K562 (cell line): ENCODE results near the gene TLR6. TPM values are rescaled to one million over a fixed set of nuclear protein-coding genes. Genes with fewer than 3 reads are reported as not detected.

Source experiments
- ATAC-seq: fragments of 200-7000 bp; cut with Tn5 transposase; 3 replicates; pipeline ENCODE4 v1.9.1; 2020; ENCODE audit warnings: moderate library complexity
- BruUV-seq: library from RNA; stranded (reverse); fragments of 400-500 nt; replicated peaks from 2 replicates; lab custom pipeline; 2021; lab: Mats Ljungman, UMichigan
- CTCF ChIA-PET: fragments of 300-600 bp; formaldehyde crosslinking; extraction: SDS; loops from one replicate; lab custom pipeline; 2021; ENCODE audit warnings: low intra/inter-chr PET ratio; lab: Yijun Ruan, JAX
- POLR2A ChIA-PET: fragments of 300-600, 350-650 bp; sonication (Branson Sonifier 250); formaldehyde crosslinking; extraction: SDS; loops from one replicate; lab custom pipeline; 2021; ENCODE audit warnings: antibody characterized with exemption, inconsistent platforms; lab: Yijun Ruan, JAX
- DNase-seq, 4 experiments: peaks; one replicate each; pipeline versions ENCODE4 v3.0.0 to v3.0.0-alpha.2; 2011 to 2018; ENCODE audit warnings: low spot score in 3 of 4, mixed read lengths in 3 of 4; ENCODE audit errors: extremely low read depth in 1 of 4
- FAIRE-seq: peaks from 2 replicates; lab custom pipeline; 2011; peaks lifted over from hg19 to GRCh38; lab: Jason Lieb, UNC
- H2AFZ ChIP-seq: 2 replicates; pipeline ENCODE4 v1.6.0; 2011; ENCODE audit warnings: low read depth, low read length, control low read depth, inconsistent platforms
- H3K27ac ChIP-seq: fragments of 200-600 bp; 3 replicates; pipeline ENCODE4 v1.8.0; 2011; ENCODE audit warnings: low read depth, mild to moderate bottlenecking, control low read depth, inconsistent platforms, low read length, moderate library complexity, mixed read lengths; ENCODE audit errors: extremely low read depth
- H3K27me3 ChIP-seq, 2 experiments: fragments of 300-600 bp in 1 of 2; 2 replicates in 1 of 2; 3 replicates in 1 of 2; pipeline versions ENCODE4 v1.6.0 to v1.8.0; 2011; ENCODE audit warnings: inconsistent platforms in 2 of 2, low read length in 2 of 2, mild to moderate bottlenecking in 1 of 2, mixed read lengths in 1 of 2, moderate library complexity in 1 of 2; ENCODE audit not compliant: control insufficient read depth in 2 of 2, insufficient read depth in 2 of 2
- H3K36me3 ChIP-seq: fragments of 300-600 bp; 3 replicates; pipeline ENCODE4 v1.8.0; 2011; ENCODE audit warnings: mild to moderate bottlenecking, low read length, inconsistent platforms; ENCODE audit not compliant: control insufficient read depth, insufficient read depth
- H3K4me1 ChIP-seq, 2 experiments: fragments of 200-600 bp in 1 of 2; replicated peaks in 1 of 2; 2 replicates in 1 of 2; 3 replicates in 1 of 2; pipeline versions ENCODE4 v1.5.1 to v1.8.0; 2011; ENCODE audit warnings: inconsistent platforms in 2 of 2, low read length in 2 of 2, mild to moderate bottlenecking in 1 of 2, mixed read lengths in 1 of 2, moderate library complexity in 1 of 2; ENCODE audit not compliant: control insufficient read depth in 2 of 2, insufficient read depth in 2 of 2
- H3K4me2 ChIP-seq: 2 replicates; pipeline ENCODE4 v1.6.1; 2011; ENCODE audit warnings: low read length, control low read depth, inconsistent platforms, mixed read lengths; ENCODE audit not compliant: insufficient read depth
- H3K4me3 ChIP-seq: fragments of 200-600 bp; sonication (generic), shearing (Covaris generic); 2 replicates; pipeline ENCODE4 v1.5.1; 2016; ENCODE audit warnings: control low read depth, inconsistent platforms
- H3K79me2 ChIP-seq: fragments of 200-600 bp; 3 replicates; pipeline ENCODE4 v1.8.0; 2011; ENCODE audit warnings: low read length, inconsistent platforms; ENCODE audit not compliant: control insufficient read depth, insufficient read depth
- H3K9ac ChIP-seq, 2 experiments: 2 replicates each; pipeline versions ENCODE4 v1.6.0 to v1.6.1; 2011; ENCODE audit warnings: low read depth in 2 of 2, low read length in 2 of 2, control low read depth in 1 of 2, inconsistent platforms in 1 of 2, mild to moderate bottlenecking in 1 of 2, mixed read lengths in 1 of 2; ENCODE audit not compliant: insufficient read depth in 1 of 2
- H3K9me1 ChIP-seq: one replicate; pipeline ENCODE4 v1.6.0; 2011; ENCODE audit warnings: inconsistent platforms, mild to moderate bottlenecking, low read length, moderate library complexity; ENCODE audit not compliant: control insufficient read depth, insufficient read depth
- H3K9me3 ChIP-seq: replicated peaks from 2 replicates; pipeline ENCODE4 v1.5.1; 2011; ENCODE audit warnings: low read depth, low read length, inconsistent platforms; ENCODE audit not compliant: control insufficient read depth, insufficient read depth
- H4K20me1 ChIP-seq: replicated peaks from 2 replicates; pipeline ENCODE4 v1.6.1; 2011; ENCODE audit warnings: low read length, inconsistent platforms, mixed read lengths; ENCODE audit not compliant: control insufficient read depth, insufficient read depth
- CBX3 ChIP-seq, 2 experiments: IDR thresholded peaks; 1 replicate in 1 of 2; 2 replicates in 1 of 2; pipeline ENCODE4 v1.6.1; 2012; ENCODE audit warnings: inconsistent platforms in 2 of 2, low read length in 2 of 2, borderline replicate concordance in 1 of 2, control low read depth in 1 of 2
- ERF ChIP-seq: fragments of 450-650 bp; formaldehyde crosslinking; IDR thresholded peaks from 2 replicates; pipeline ENCODE4 v1.4.0; 2020; ENCODE audit warnings: mild to moderate bottlenecking, mixed read lengths
- MTA1 ChIP-seq: fragments of 450-650 bp; IDR thresholded peaks from 2 replicates; pipeline ENCODE4 v1.6.1; 2017; ENCODE audit warnings: borderline replicate concordance
- NBN ChIP-seq: fragments of 450-650 bp; IDR thresholded peaks from 2 replicates; pipeline ENCODE4 v1.6.1; 2016; ENCODE audit warnings: low read depth, mild to moderate bottlenecking
- RBM25 ChIP-seq: fragments of 200-400 bp; formaldehyde crosslinking; IDR thresholded peaks from 2 replicates; pipeline ENCODE4 v1.6.1; 2018; ENCODE audit warnings: low read length, low read depth, moderate library complexity; ENCODE audit not compliant: severe bottlenecking
- SNIP1 ChIP-seq: fragments of 450-650 bp; IDR thresholded peaks from 2 replicates; pipeline ENCODE4 v1.7.1; 2017; ENCODE audit warnings: low read depth, mild to moderate bottlenecking
- ZNF140 ChIP-seq: fragments of 250-450 bp; sonication (Bioruptor Pico); IDR thresholded peaks from 2 replicates; pipeline ENCODE4 v1.8.0; 2021; ENCODE audit warnings: moderate library complexity, mild to moderate bottlenecking, inconsistent platforms
- ZNF217 ChIP-seq: sonication (generic); formaldehyde crosslinking; IDR thresholded peaks from 2 replicates; pipeline ENCODE4 v1.8.0; 2022; ENCODE audit warnings: mild to moderate bottlenecking, missing genetic modification reagents
- WGBS: fragments of 100-300 bp; shearing (Covaris generic); methylation state at CpG from one replicate; pipeline ENCODE4 v1.1.6; 2016; ENCODE audit warnings: low coverage, mixed read lengths; ENCODE audit not compliant: insufficient coverage; ENCODE audit errors: missing lambda C conversion rate; 5-methylcytosine and 5-hydroxymethylcytosine counted together
- in situ Hi-C: fragments of 300-500 bp; cut with MboI; formaldehyde crosslinking; loops from 4 replicates; pipeline ENCODE4 v1.15.0; 2018; ENCODE audit warnings: inconsistent platforms, mixed read lengths
- intact Hi-C: fragments of 100-400 bp; cut with micrococcal nuclease; formaldehyde crosslinking; loops from 2 replicates; pipeline ENCODE4 v1.14.2; 2022
- polyA plus RNA-seq, 8 experiments: library from polyadenylated mRNA; depleted of rRNA in 4 of 8; stranded (reverse) in 5 of 8; unstranded in 3 of 8; fragments of >200 nt; fragmentation: Nextera tagmentation in 2 of 8; fragmentation: Illumina TruSeq in 1 of 8; extraction: Ambion mirVana in 2 of 8; extraction: Trizol in 1 of 8; gene quantifications; 2 replicates each; pipeline versions ENCODE4 v1.2.1 to v1.2.3, GENCODE V29; 2011 to 2014; ENCODE audit warnings: inconsistent platforms in 1 of 8, missing spikeins in 1 of 8
- total RNA-seq, 7 experiments: library from RNA; depleted of rRNA in 6 of 7; stranded (reverse); fragments of >200 nt in 6 of 7; fragmentation: Illumina TruSeq in 2 of 7; extraction: Trizol in 2 of 7; gene quantifications; 2 replicates each; pipeline versions ENCODE4 v1.2.1 to v1.2.3, GENCODE V29; 2011 to 2021; ENCODE audit warnings: low replicate concordance in 1 of 7
- TF ChIP-seq, protein P1 (sequence below): fragments of 250-450 bp; sonication (Bioruptor Pico); IDR thresholded peaks from 2 replicates; pipeline ENCODE4 v1.4.0; 2020; ENCODE audit warnings: mild to moderate bottlenecking, moderate library complexity
- TF ChIP-seq, protein P2 (sequence below): sonication (generic); IDR thresholded peaks from 2 replicates; pipeline ENCODE4 v1.6.1; 2016
- TF ChIP-seq, protein P3 (sequence below): fragments of 250-450 bp; sonication (Bioruptor Pico); IDR thresholded peaks from 2 replicates; pipeline ENCODE4 v1.8.0; 2021; ENCODE audit warnings: moderate library complexity, mild to moderate bottlenecking, inconsistent platforms
- TF ChIP-seq, protein P4 (sequence below): fragments of 250-450 bp; sonication (Bioruptor Pico); IDR thresholded peaks from 2 replicates; pipeline ENCODE4 v1.8.0; 2021; ENCODE audit warnings: borderline replicate concordance, mild to moderate bottlenecking, moderate library complexity; ENCODE audit not compliant: poor library complexity, severe bottlenecking

Gene TLR6
- total and polyA plus RNA-seq, 9 of the 15 experiments (the other 6 are each of a cell fraction or from before 2014, with no cell fraction given) = 0.08 to 1.9 (median 0.91) TPM

DNA sequence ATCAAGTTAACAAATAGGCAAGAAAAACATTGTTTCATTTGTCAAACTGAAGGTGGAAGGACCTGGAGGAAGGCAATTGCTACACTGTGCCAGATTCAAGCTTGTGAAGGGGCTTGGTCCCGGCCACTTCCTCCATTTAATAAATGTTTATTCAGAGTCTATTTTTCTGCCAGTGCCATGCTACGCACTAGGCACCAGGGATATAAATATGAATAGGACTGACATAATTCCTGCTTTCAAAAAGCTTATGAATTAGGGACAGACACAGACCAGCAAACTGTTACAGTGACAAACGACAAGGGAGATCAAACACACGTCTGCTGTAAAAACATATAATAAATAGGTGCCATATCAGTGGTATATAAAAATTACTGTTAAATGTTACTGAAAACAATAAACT lies 571 bp downstream of the TLR6 start:
- Histone ChIP-seq H3K27me3 (no peaks in the 10 kb centered on the region), H3K79me2 (no peaks in the 10 kb centered on the region), H3K9me1 (no peaks in the 10 kb centered on the region), H3K27ac (peak overlapping the region; percentile 54; the same call in 1 of the 3 replicates), H3K4me2 (peak overlapping the region; percentile 50), H3K4me3 (peak overlapping the region; percentile 20; the same call in 1 of the 2 replicates), H3K9ac (peak overlapping the region in 1 of 2 experiments; percentile 57; a peak in 2 of 4 replicates), H2AFZ (peak overlapping the region; percentile 88), H3K9me3 (no peaks in the 10 kb centered on the region), H4K20me1 (no peaks in the 10 kb centered on the region), H3K4me1 (peaks cover 0 to 20% of the 10 kb centered on the region in 2 experiments; a peak in 3 of 5 replicates), H3K36me3 (no peaks in the 10 kb centered on the region)
- TSS peak; percentile 68 for BruUV-seq
- ATAC-seq = peak; percentile 46
- FAIRE-seq = no peak
- CTCF ChIA-PET = interaction anchor here (2.1 kb wide), 1 partner anchor 96 kb away, joined by 11 read pairs; no protein-coding TSS in a partner anchor
- in situ Hi-C loops = no loop called here
- WGBS = 19% methylated on average over 4 of the region's 4 CpGs
- POLR2A ChIA-PET = interaction anchor here (0.7 to 1.7 kb wide), 4 partner anchors 12 to 534 kb away, joined by 3 to 5 read pairs (median 4); no protein-coding TSS in a partner anchor
- DNase-seq = no peak
- intact Hi-C loops = loop anchor here (2.0 to 5.0 kb wide), 3 partner anchors 74 to 794 kb away; partner anchors contain the start of gene TLR10
- no peak for TF ChIP-seq MTA1
- TF ChIP-seq, protein P1, sequence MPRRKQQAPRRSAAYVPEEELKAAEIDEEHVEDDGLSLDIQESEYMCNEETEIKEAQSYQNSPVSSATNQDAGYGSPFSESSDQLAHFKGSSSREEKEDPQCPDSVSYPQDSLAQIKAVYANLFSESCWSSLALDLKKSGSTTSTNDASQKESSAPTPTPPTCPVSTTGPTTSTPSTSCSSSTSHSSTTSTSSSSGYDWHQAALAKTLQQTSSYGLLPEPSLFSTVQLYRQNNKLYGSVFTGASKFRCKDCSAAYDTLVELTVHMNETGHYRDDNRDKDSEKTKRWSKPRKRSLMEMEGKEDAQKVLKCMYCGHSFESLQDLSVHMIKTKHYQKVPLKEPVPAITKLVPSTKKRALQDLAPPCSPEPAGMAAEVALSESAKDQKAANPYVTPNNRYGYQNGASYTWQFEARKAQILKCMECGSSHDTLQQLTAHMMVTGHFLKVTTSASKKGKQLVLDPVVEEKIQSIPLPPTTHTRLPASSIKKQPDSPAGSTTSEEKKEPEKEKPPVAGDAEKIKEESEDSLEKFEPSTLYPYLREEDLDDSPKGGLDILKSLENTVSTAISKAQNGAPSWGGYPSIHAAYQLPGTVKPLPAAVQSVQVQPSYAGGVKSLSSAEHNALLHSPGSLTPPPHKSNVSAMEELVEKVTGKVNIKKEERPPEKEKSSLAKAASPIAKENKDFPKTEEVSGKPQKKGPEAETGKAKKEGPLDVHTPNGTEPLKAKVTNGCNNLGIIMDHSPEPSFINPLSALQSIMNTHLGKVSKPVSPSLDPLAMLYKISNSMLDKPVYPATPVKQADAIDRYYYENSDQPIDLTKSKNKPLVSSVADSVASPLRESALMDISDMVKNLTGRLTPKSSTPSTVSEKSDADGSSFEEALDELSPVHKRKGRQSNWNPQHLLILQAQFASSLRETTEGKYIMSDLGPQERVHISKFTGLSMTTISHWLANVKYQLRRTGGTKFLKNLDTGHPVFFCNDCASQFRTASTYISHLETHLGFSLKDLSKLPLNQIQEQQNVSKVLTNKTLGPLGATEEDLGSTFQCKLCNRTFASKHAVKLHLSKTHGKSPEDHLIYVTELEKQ (CRISPR knock-in tag) = no peak
- no peak for TF ChIP-seq NBN
- TF ChIP-seq SNIP1 = no peak
- TF ChIP-seq, protein P2, sequence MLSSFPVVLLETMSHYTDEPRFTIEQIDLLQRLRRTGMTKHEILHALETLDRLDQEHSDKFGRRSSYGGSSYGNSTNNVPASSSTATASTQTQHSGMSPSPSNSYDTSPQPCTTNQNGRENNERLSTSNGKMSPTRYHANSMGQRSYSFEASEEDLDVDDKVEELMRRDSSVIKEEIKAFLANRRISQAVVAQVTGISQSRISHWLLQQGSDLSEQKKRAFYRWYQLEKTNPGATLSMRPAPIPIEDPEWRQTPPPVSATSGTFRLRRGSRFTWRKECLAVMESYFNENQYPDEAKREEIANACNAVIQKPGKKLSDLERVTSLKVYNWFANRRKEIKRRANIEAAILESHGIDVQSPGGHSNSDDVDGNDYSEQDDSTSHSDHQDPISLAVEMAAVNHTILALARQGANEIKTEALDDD = no peak
- TF ChIP-seq ZNF217 (CRISPR knock-in tag) = no peak
- TF ChIP-seq RBM25 = no peak
- no peak for TF ChIP-seq ZNF140
- TF ChIP-seq, protein P3, sequence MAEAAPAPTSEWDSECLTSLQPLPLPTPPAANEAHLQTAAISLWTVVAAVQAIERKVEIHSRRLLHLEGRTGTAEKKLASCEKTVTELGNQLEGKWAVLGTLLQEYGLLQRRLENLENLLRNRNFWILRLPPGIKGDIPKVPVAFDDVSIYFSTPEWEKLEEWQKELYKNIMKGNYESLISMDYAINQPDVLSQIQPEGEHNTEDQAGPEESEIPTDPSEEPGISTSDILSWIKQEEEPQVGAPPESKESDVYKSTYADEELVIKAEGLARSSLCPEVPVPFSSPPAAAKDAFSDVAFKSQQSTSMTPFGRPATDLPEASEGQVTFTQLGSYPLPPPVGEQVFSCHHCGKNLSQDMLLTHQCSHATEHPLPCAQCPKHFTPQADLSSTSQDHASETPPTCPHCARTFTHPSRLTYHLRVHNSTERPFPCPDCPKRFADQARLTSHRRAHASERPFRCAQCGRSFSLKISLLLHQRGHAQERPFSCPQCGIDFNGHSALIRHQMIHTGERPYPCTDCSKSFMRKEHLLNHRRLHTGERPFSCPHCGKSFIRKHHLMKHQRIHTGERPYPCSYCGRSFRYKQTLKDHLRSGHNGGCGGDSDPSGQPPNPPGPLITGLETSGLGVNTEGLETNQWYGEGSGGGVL (CRISPR knock-in tag) = no peak
- TF ChIP-seq, protein P4, sequence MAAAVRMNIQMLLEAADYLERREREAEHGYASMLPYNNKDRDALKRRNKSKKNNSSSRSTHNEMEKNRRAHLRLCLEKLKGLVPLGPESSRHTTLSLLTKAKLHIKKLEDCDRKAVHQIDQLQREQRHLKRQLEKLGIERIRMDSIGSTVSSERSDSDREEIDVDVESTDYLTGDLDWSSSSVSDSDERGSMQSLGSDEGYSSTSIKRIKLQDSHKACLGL = no peak
- no peak for TF ChIP-seq CBX3 (IDR thresholded peaks at IDR 0.05; ENCODE audit: borderline replicate concordance in 1 of 2, low read length in 2 of 2)
- TF ChIP-seq ERF (CRISPR knock-in tag) = no peak
